Glutamatergic neuron (in vitro differentiated cells): ENCODE measurements around the gene THSD4. TPM values are rescaled to one million over a fixed set of nuclear protein-coding genes. Genes with fewer than 3 reads are reported as not detected.

Source experiments
- DNase-seq: peaks from one replicate; pipeline ENCODE4 v3.0.0; 2022
- H3K27ac Mint-ChIP-seq: one replicate; pipeline ENCODE4 v1.8.0; 2020; ENCODE audit warnings: mild to moderate bottlenecking, mixed read lengths, inconsistent platforms; ENCODE audit not compliant: unreplicated experiment
- H3K27me3 Mint-ChIP-seq: one replicate; pipeline ENCODE4 v1.8.0; 2020; ENCODE audit warnings: mild to moderate bottlenecking, moderate library complexity, mixed read lengths, inconsistent platforms; ENCODE audit not compliant: unreplicated experiment
- H3K36me3 Mint-ChIP-seq: one replicate; pipeline ENCODE4 v1.8.0; 2020; ENCODE audit warnings: mild to moderate bottlenecking, mixed read lengths, inconsistent platforms; ENCODE audit not compliant: unreplicated experiment
- H3K4me1 Mint-ChIP-seq: one replicate; pipeline ENCODE4 v1.8.0; 2020; ENCODE audit warnings: mild to moderate bottlenecking, low read depth, mixed read lengths, inconsistent platforms; ENCODE audit not compliant: unreplicated experiment
- H3K4me3 Mint-ChIP-seq: one replicate; pipeline ENCODE4 v1.8.0; 2020; ENCODE audit warnings: mild to moderate bottlenecking, mixed read lengths, inconsistent platforms; ENCODE audit not compliant: unreplicated experiment
- H3K9me3 Mint-ChIP-seq: one replicate; pipeline ENCODE4 v1.8.0; 2020; ENCODE audit warnings: mild to moderate bottlenecking, moderate library complexity, mixed read lengths, inconsistent platforms; ENCODE audit not compliant: unreplicated experiment
- total RNA-seq: library from RNA; stranded (reverse); fragmentation: NEBNext Ultra II Directional; extraction: Animal tissue kit (Norgen Biotek cat#: 25700); gene quantifications from one replicate; pipeline ENCODE4 v1.2.1, GENCODE V29; 2021; ENCODE audit not compliant: unreplicated experiment
- TF ChIP-seq, protein P1 (sequence below): fragments of 200-600 bp; sonication (generic); IDR thresholded peaks from one replicate; pipeline ENCODE4 v1.5.0; 2021; ENCODE audit not compliant: partially characterized antibody, unreplicated experiment

The THSD4 gene
- total RNA-seq, 1 donor from 2014 or later, result 12.3 TPM

DNA sequence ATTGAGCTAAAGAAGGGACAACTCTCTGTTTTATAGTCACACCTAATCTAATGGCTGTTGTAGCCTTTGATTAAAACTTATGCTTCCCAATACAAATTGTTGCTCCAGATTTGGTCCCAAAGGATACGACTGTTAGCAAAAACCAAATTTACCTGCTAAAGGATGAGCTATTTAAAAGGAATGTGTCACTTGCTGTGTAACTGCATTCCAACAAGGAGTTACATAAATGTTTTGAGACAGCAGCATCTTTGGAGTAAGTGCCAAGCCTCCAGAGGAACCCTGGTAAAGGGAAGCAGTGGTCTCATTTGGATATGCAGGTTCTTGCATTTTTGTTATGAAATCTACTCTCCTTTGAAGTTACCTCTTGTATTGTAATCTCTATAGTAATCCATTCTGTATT, 233.3 kb downstream of the THSD4 start:
- TF ChIP-seq, protein P1, sequence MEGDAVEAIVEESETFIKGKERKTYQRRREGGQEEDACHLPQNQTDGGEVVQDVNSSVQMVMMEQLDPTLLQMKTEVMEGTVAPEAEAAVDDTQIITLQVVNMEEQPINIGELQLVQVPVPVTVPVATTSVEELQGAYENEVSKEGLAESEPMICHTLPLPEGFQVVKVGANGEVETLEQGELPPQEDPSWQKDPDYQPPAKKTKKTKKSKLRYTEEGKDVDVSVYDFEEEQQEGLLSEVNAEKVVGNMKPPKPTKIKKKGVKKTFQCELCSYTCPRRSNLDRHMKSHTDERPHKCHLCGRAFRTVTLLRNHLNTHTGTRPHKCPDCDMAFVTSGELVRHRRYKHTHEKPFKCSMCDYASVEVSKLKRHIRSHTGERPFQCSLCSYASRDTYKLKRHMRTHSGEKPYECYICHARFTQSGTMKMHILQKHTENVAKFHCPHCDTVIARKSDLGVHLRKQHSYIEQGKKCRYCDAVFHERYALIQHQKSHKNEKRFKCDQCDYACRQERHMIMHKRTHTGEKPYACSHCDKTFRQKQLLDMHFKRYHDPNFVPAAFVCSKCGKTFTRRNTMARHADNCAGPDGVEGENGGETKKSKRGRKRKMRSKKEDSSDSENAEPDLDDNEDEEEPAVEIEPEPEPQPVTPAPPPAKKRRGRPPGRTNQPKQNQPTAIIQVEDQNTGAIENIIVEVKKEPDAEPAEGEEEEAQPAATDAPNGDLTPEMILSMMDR, result no peak
- peaks cover 3% of the 10 kb centered on the region for H3K4me1 Mint-ChIP-seq
- peaks cover 1% of the 10 kb centered on the region for H3K9me3 Mint-ChIP-seq
- no peaks in the 10 kb centered on the region for H3K36me3 Mint-ChIP-seq
- H3K4me3 Mint-ChIP-seq, result no peak overlapping the region
- no peaks in the 10 kb centered on the region for H3K27me3 Mint-ChIP-seq
- H3K27ac Mint-ChIP-seq, result no peak overlapping the region
- DNase-seq, result no peak

DNA sequence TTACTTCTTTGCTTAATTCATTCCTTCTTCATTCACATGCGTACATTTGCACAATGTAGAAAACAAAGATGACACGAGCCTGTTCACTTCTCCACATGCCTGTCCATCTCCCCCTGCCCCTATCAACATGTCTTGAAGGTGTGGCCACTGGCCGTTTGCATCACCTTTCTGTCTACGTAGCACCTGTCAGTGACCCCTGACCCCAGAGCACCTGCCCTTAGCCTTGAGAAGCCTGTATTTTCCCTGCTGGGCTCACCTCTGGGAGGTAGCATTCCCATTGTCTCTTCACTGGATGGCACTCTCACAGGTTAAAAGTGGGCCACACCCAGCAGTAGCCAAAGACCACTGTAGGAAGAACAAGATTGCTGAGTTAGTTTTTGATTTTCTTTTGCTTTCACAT, 234.1 kb downstream of the THSD4 start:
- no peaks in the 10 kb centered on the region for H3K27me3 Mint-ChIP-seq
- no peak for DNase-seq
- H3K36me3 Mint-ChIP-seq, result no peaks in the 10 kb centered on the region
- TF ChIP-seq, protein P1, result no peak
- H3K9me3 Mint-ChIP-seq, result peaks cover 1% of the 10 kb centered on the region
- H3K4me1 Mint-ChIP-seq, result peaks cover 3% of the 10 kb centered on the region
- H3K4me3 Mint-ChIP-seq, result no peak overlapping the region
- H3K27ac Mint-ChIP-seq, result no peak overlapping the region

DNA sequence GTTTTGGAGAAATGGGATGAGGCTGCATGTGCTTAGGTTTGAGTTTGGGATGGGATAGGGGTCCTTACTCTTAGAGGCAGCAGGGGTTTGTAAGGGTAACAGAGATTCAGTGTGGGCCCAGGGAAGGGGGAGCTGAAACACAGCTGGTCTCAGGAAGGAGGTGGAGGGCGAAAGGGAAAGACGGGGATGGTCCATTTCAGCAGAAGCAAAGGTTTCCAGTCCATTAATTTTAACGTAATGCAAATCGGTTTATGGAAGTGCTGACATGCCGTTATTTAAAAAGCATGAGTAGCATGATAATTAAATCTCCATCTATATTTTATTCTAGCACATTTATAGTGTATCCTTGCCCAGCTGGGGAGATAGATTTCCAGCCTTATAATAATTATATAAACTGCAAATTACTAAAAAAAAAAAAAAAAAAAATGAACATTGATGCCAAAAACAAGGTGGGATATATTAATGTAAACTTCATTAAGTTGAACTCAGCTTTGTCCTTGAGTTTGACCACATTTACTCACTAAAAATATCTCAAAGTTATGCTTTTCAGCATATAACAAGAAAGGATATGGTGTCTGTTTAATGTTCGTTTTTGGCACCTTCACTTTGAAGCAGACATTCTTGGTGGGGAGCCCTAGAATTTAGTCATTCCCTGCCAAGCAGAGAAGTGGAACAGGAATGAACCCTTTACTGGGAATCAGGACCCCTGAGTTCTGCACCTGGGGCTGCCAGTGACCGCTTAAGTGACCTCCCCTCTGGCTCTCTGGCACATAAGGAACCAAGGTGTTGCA, 234.7 kb downstream of the THSD4 start:
- DNase-seq, result no peak
- Mint-ChIP-seq H3K27me3 (no peaks in the 10 kb centered on the region), H3K36me3 (no peaks in the 10 kb centered on the region), H3K9me3 (peaks cover 1% of the 10 kb centered on the region), H3K27ac (no peak overlapping the region), H3K4me1 (peaks cover 3% of the 10 kb centered on the region), H3K4me3 (no peak overlapping the region)
- TF ChIP-seq, protein P1, result no peak

DNA sequence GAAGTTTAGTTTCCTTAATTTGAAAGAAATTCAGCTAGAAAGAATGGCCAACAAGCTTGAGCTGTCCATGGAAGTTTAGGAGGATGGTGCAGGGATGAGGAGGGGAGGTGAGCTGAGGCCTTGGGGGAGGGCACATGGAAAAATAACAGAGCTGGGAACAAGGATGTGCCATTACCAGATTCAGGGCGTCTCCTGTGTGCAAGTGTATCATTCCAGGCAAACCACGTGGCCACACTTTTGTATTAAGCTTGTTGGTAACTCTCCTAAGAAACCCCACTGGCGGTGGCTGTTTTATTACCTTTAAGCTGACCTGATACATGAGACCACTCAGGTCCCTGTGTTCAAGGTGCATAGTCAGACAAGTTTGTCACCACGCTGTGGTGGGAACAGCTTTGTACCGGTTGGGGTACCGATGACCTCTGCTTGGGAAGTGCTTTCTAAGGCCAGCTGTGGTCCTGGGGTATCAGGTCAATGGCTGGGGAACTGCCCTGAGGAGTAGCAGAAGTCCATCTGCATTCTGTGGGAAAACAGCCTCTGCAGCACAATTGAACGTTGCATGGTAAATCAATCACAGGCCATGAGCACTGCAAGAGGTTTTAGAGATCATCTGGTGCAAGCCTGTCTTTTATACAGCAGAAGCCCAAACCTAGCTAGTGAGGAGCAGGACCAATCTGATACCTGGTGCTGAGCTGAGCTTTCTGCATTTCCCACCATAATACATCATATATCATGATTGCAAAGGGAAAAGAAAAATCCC, 235.5 kb downstream of the THSD4 start:
- H3K4me3 Mint-ChIP-seq, result no peak overlapping the region
- H3K27me3 Mint-ChIP-seq, result no peaks in the 10 kb centered on the region
- TF ChIP-seq, protein P1, result no peak
- no peaks in the 10 kb centered on the region for H3K36me3 Mint-ChIP-seq
- no peak for DNase-seq
- H3K4me1 Mint-ChIP-seq, result peaks cover 3% of the 10 kb centered on the region
- peaks cover 1% of the 10 kb centered on the region for H3K9me3 Mint-ChIP-seq
- H3K27ac Mint-ChIP-seq, result no peak overlapping the region

DNA sequence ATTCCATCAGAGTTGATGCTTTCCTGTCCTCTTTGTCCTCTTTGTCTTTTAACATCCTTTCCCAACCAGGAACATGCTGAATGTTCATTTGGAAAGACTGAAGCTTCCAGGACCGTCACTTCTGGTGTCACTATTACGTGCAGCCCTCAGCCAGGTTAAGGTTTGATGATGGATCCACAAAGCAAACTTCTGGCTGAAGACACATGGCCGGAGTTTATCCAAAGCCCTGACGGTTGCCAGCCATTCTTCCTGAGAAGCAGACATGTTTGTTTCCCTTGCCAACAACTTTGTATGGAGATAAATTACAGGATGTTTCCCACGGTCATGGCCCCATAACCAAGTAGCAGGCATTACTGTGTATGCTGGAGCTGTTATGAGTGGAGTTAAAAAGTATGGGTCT, 236.9 kb downstream of the THSD4 start:
- no peak for DNase-seq
- TF ChIP-seq, protein P1, result no peak
- no peaks in the 10 kb centered on the region for H3K27me3 Mint-ChIP-seq
- H3K4me1 Mint-ChIP-seq, result peaks cover 3% of the 10 kb centered on the region
- no peak overlapping the region for H3K4me3 Mint-ChIP-seq
- no peak overlapping the region for H3K27ac Mint-ChIP-seq
- H3K9me3 Mint-ChIP-seq, result peaks cover 1% of the 10 kb centered on the region
- H3K36me3 Mint-ChIP-seq, result no peaks in the 10 kb centered on the region
